NCI-H2227 treated with DMSO at 0.1 percent for 48 hours (cell line): ENCODE data around the gene STIM1.
"Not testable (repeated sequence)": the region's sequence is repeated elsewhere in the genome, so short reads cannot be mapped to it uniquely, and the experiment has no call there.

ENCODE experiments used
- DNase-seq: peaks from one replicate; lab custom pipeline; 2025; lab: John Stamatoyannopoulos, UW

STIM1 gene

GRCh38 chr11:4027746-4028145 lies 172.3 kb downstream of the STIM1 start:
- DNase-seq: no peak

- no peak for DNase-seq
Measured at GRCh38 chr11:4030197-4030596, 174.7 kb downstream of the STIM1 start.

- DNase-seq: no peak
Measured at GRCh38 chr11:4032097-4032496, 176.6 kb downstream of the STIM1 start.

- no peak for DNase-seq
Measured at GRCh38 chr11:4035985-4036384, 180.5 kb downstream of the STIM1 start.

GRCh38 chr11:4039011-4039410 lies 183.5 kb downstream of the STIM1 start:
- no peak for DNase-seq

- no peak for DNase-seq
Measured at GRCh38 chr11:4040461-4040860, 185.0 kb downstream of the STIM1 start.

GRCh38 chr11:4041731-4042391 lies 186.4 kb downstream of the STIM1 start:
- DNase-seq: no peak

- DNase-seq: no peak
Measured at GRCh38 chr11:4044976-4045646, 189.6 kb downstream of the STIM1 start.

- DNase-seq: no peak
Measured at GRCh38 chr11:4048340-4048739, 192.9 kb downstream of the STIM1 start.

GRCh38 chr11:4049006-4049405 lies 193.5 kb downstream of the STIM1 start:
- DNase-seq: no peak

GRCh38 chr11:4050138-4050537 lies 194.7 kb downstream of the STIM1 start:
- DNase-seq: no peak

GRCh38 chr11:4053200-4053599 lies 197.7 kb downstream of the STIM1 start:
- DNase-seq: not testable (repeated sequence)

- DNase-seq: no peak
Measured at GRCh38 chr11:4054643-4055042, 199.2 kb downstream of the STIM1 start.

GRCh38 chr11:4059424-4059823 lies 204.0 kb downstream of the STIM1 start:
- DNase-seq: no peak

- no peak for DNase-seq
Measured at GRCh38 chr11:4060182-4060923, 204.9 kb downstream of the STIM1 start.

GRCh38 chr11:4061700-4062099 lies 206.2 kb downstream of the STIM1 start:
- DNase-seq: no peak

GRCh38 chr11:4063348-4063747 lies 207.9 kb downstream of the STIM1 start:
- no peak for DNase-seq

- no peak for DNase-seq
Measured at GRCh38 chr11:4064278-4064955, 209.0 kb downstream of the STIM1 start.

- no peak for DNase-seq
Measured at GRCh38 chr11:4065086-4065485, 209.6 kb downstream of the STIM1 start.

- no peak for DNase-seq
Measured at GRCh38 chr11:4065601-4066377, 210.3 kb downstream of the STIM1 start.

GRCh38 chr11:4066910-4067309 lies 211.4 kb downstream of the STIM1 start:
- no peak for DNase-seq

GRCh38 chr11:4068962-4069361 lies 213.5 kb downstream of the STIM1 start:
- DNase-seq: no peak
